GM12801 (cell line): ENCODE results near the gene LEFTY1.

Experiments
- TF ChIP-seq, protein P1 (sequence below): IDR thresholded peaks from one replicate; pipeline ENCODE4 v1.5.1; 2011; ENCODE audit warnings: control low read depth; ENCODE audit not compliant: insufficient read length; ENCODE audit errors: extremely low read depth

Gene LEFTY1

GRCh38 chr1:225862581-225862950, 26.4 kb downstream of the LEFTY1 start:
- TF ChIP-seq, protein P1, sequence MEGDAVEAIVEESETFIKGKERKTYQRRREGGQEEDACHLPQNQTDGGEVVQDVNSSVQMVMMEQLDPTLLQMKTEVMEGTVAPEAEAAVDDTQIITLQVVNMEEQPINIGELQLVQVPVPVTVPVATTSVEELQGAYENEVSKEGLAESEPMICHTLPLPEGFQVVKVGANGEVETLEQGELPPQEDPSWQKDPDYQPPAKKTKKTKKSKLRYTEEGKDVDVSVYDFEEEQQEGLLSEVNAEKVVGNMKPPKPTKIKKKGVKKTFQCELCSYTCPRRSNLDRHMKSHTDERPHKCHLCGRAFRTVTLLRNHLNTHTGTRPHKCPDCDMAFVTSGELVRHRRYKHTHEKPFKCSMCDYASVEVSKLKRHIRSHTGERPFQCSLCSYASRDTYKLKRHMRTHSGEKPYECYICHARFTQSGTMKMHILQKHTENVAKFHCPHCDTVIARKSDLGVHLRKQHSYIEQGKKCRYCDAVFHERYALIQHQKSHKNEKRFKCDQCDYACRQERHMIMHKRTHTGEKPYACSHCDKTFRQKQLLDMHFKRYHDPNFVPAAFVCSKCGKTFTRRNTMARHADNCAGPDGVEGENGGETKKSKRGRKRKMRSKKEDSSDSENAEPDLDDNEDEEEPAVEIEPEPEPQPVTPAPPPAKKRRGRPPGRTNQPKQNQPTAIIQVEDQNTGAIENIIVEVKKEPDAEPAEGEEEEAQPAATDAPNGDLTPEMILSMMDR = no peak

GRCh38 chr1:225861834-225862580, 26.9 kb downstream of the LEFTY1 start:
- TF ChIP-seq, protein P1 = no peak

DNA sequence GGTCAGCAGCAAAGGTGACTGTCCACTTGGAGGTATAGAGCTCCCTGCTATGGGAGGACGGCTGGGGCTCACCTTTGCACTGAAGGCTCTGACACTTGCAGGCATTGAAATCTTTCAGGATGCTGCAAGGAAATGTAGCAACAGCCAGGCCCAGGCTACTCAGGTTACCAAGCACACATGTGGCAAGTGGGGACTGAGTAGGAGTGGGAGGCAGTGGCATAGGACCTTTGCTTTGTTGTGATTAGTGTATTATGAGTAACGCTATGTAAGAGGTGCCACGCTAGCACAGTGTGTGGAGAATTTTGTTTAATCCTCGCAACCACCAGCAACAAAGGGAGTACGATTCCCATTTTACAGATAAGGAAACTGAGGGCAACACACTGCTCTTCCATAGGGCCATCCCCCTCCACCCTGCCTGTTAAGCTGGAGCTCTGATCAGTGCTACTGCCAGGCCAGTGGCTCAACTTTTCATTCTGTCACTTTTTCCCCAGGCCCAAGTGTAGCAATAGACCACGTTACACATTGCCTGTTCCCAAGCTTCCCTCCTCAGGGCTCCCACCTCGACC, 28.0 kb downstream of the LEFTY1 start:
- TF ChIP-seq, protein P1 = no peak

- TF ChIP-seq, protein P1 = no peak
Observed at GRCh38 chr1:225860107-225860506, 28.8 kb downstream of the LEFTY1 start.

- TF ChIP-seq, protein P1 = no peak
Observed at GRCh38 chr1:225859151-225859550, 29.8 kb downstream of the LEFTY1 start.

GRCh38 chr1:225857256-225857655, 31.7 kb downstream of the LEFTY1 start:
- TF ChIP-seq, protein P1 = no peak

- TF ChIP-seq, protein P1 = no peak
Observed at GRCh38 chr1:225855503-225856300, 33.2 kb downstream of the LEFTY1 start.
